HL-60 (cell line): Measurements from ENCODE around the gene BRIX1.

Experiments used
- GABPA ChIP-seq: IDR thresholded peaks from 2 replicates; pipeline ENCODE4 v1.6.1; 2012; ENCODE audit warnings: low read depth
- POLR2AphosphoS5 ChIP-seq: IDR thresholded peaks from 2 replicates; pipeline ENCODE4 v1.6.1; 2012; ENCODE audit warnings: low read depth
- TF ChIP-seq, protein P1 (sequence below): IDR thresholded peaks from one replicate; pipeline ENCODE4 v1.5.1; 2011; ENCODE audit warnings: low read length, control low read depth, inconsistent platforms; ENCODE audit not compliant: insufficient read depth

DNA sequence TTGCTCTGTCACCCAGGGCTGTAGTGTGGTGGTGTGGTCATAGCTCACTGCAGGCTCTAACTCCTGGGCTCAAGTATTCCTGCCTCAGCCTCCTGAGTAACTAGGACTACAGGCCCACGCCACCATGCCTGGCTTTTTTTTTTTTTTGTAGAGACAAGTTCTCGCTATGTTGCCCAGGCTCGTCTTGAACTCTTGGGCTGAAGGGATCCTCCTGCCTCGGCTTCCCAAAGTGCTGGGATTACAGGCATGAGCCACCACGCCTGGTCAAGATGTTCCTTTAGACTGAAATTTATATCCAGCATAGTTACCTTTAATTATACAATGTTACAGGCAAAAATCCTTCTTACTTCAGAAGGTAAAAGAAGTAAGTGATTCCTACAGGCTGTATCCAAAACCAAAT is 12.3 kb downstream of the BRIX1 start:
- TF ChIP-seq, protein P1, sequence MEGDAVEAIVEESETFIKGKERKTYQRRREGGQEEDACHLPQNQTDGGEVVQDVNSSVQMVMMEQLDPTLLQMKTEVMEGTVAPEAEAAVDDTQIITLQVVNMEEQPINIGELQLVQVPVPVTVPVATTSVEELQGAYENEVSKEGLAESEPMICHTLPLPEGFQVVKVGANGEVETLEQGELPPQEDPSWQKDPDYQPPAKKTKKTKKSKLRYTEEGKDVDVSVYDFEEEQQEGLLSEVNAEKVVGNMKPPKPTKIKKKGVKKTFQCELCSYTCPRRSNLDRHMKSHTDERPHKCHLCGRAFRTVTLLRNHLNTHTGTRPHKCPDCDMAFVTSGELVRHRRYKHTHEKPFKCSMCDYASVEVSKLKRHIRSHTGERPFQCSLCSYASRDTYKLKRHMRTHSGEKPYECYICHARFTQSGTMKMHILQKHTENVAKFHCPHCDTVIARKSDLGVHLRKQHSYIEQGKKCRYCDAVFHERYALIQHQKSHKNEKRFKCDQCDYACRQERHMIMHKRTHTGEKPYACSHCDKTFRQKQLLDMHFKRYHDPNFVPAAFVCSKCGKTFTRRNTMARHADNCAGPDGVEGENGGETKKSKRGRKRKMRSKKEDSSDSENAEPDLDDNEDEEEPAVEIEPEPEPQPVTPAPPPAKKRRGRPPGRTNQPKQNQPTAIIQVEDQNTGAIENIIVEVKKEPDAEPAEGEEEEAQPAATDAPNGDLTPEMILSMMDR = no peak
- TF ChIP-seq GABPA (no peak), POLR2AphosphoS5 (no peak)
